ENCODE data around the gene LRP8. TPM values are rescaled to one million over a fixed set of nuclear protein-coding genes. Genes with fewer than 3 reads are reported as not detected.

LRP8 gene
- total and polyA plus RNA-seq, 12 donors: 0.37 to 4.7 (median 2.2) TPM

DNA sequence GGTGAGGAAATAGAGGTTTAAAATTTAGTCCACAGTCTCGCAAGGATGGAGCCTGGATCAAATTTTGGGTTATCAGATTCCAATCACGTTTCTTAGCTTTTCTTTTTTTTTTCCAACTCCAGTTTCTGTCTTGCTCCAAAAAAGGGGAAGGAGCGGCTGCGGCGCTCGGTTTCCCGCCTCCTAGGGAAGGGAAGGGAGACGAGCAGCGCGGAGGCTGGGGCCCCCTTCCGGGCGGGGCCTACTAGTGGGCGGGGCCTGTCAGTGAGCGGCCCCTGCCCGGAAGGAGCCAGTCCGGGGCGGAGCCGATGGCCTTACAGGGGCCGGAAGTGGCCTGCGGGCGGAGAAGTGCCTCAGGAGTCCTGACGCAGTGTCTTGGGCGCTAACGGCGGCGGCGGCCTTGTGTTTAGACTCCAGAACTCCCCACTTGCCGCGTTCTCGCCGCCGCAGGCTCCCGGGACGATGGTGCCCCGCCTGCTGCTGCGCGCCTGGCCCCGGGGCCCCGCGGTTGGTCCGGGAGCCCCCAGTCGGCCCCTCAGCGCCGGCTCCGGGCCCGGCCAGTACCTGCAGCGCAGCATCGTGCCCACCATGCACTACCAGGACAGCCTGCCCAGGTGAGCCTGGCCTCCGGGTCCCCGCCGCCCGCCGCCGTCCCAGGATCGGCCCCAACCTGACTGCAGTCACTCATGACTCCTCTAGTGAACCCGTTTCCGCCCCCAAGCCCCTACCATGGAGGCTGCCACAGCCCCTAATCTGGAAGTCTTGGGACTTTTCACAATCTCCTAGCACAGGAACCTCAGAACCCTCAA lies 131.2 kb downstream of the LRP8 start, which contains the start of gene CPT2:
TSS of gene CPT2 (plus strand) at position 340 of the 806 bp plus-strand sequence. CDS start at position 460, 120 bp downstream.
- Histone ChIP-seq H3K27ac (peak within 1 kb of the TSS; percentile 86 to 99 (median 98)), H3K27me3 (no peaks in the 10 kb centered on the region), H3K9me3 (no peaks in the 10 kb centered on the region), H3K36me3 (peaks cover 0 to 15% (median 6%) of the 10 kb centered on the region in 9 donors), H3K4me3 (peak within 1 kb of the TSS; percentile 64 to 95 (median 88)), H3K4me1 (peaks cover 3 to 41% (median 34%) of the 10 kb centered on the region in 9 donors)
- peak; percentile 93 to 96 for DNase-seq
- WGBS, 2 donors: 1% methylated on average over 55 to 57 of the region's 57 CpGs
- TF ChIP-seq, protein P1, sequence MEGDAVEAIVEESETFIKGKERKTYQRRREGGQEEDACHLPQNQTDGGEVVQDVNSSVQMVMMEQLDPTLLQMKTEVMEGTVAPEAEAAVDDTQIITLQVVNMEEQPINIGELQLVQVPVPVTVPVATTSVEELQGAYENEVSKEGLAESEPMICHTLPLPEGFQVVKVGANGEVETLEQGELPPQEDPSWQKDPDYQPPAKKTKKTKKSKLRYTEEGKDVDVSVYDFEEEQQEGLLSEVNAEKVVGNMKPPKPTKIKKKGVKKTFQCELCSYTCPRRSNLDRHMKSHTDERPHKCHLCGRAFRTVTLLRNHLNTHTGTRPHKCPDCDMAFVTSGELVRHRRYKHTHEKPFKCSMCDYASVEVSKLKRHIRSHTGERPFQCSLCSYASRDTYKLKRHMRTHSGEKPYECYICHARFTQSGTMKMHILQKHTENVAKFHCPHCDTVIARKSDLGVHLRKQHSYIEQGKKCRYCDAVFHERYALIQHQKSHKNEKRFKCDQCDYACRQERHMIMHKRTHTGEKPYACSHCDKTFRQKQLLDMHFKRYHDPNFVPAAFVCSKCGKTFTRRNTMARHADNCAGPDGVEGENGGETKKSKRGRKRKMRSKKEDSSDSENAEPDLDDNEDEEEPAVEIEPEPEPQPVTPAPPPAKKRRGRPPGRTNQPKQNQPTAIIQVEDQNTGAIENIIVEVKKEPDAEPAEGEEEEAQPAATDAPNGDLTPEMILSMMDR (IDR thresholded peaks at IDR 0.05): peak in 3 of 9 donors; percentile 16 to 35 (median 27)
- intact Hi-C loops (cut with DNase I): loop anchor here in 4 of 10 donors (1.0 to 10.0 kb wide), 5 partner anchors 24 to 502 kb away; partner anchors contain the start of genes COA7 (in 2 of the 4), CZIB (in 2 of the 4) and MAGOH (in 1 of the 4)
- ATAC-seq: peak; percentile 97 to 99 (median 98)

DNA sequence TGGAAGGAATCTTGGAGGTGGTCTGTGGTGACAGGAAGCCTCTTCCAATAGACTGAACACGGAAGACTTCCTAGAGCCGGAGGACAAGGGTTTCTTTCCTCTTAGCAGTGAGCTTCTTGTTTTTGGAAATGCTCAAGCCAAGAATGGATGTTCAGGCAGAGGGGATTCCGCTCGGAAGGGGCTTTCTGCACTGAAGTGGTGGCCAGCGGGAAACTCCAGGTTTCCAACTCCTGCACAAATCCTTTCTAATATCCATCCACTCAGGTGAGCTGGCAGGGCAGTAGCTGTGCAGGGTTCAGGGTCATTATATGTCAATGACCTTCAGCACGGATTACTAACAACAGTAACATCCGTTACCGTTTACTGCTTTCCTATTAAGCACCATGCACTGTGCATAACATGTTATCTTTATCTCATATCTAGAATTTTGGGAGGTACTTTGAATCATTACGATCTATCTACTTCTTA lies 131.8 kb downstream of the LRP8 start:
- 39% methylated on average over 9 of the region's 9 CpGs for WGBS, 2 donors
- H3K27ac ChIP-seq: peak overlapping the region; percentile 86 to 99 (median 98)
- intact Hi-C loops (cut with DNase I): loop anchor here in 3 of 10 donors (2.0 to 10.0 kb wide), 4 partner anchors 25 to 501 kb away; partner anchors contain the start of genes COA7 (in 2 of the 3), CZIB (in 1 of the 3) and MAGOH (in 1 of the 3)
- H3K4me1 ChIP-seq: peaks cover 3 to 41% (median 34%) of the 10 kb centered on the region in 9 donors
- H3K27me3 ChIP-seq: no peaks in the 10 kb centered on the region
- H3K36me3 ChIP-seq: peaks cover 0 to 8% (median 2%) of the 10 kb centered on the region in 9 donors
- TF ChIP-seq, protein P1 (IDR thresholded peaks at IDR 0.05): no peak
- no peaks in the 10 kb centered on the region for H3K9me3 ChIP-seq
- peak overlapping the region; percentile 64 to 95 (median 88) for H3K4me3 ChIP-seq
- DNase-seq (no peak), ATAC-seq (peak in 6 of 8 donors; percentile 5 to 40 (median 24))

DNA sequence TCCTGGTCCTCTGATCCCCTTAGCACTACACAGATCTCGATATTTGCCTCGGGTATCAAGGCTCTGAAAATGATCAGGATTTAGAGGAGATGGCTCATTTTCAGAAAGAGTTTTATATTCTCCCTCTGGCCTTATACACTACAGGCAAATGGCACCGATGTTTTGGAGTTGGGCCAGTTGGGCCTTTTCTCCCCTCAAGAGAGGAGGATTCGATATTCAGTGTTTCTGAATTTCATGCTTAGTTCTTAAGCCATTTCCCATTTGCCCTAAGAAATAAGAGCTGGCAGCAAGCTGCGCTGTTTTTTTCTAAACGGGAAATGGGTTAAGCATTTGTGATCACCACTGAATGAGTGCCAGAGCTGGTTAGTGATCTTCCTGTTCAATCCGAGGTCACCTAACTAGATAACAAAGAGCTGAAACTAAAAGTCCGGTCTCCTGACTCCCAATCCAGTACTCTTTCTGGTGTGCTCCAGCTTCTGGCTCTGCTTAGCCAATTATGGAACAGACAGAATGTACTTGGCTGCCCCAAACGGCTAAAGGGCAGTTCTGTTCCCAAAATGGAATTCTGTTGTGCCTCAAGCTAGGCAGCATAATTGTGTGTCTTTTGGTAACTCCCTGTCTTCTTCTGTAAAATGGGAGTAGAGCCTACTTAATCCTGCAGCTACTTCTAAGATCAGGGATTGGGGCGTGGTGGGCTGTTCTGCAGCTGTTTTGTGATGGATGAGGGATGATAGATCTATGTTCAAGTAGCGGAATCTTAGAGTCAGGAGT lies 132.4 kb downstream of the LRP8 start:
- Histone ChIP-seq H3K4me1 (peaks cover 3 to 41% (median 34%) of the 10 kb centered on the region in 9 donors), H3K27me3 (no peaks in the 10 kb centered on the region), H3K27ac (peak overlapping the region in 9 of 10 donors; percentile 94 to 99 (median 99)), H3K9me3 (no peaks in the 10 kb centered on the region), H3K4me3 (peak overlapping the region in 1 of 10 donors; percentile 95), H3K36me3 (peaks cover 0 to 2% (median 0%) of the 10 kb centered on the region in 9 donors)
- intact Hi-C loops (cut with DNase I): loop anchor here in 3 of 10 donors (2.0 to 10.0 kb wide), 4 partner anchors 25 to 501 kb away; partner anchors contain the start of genes COA7 (in 2 of the 3), CZIB (in 1 of the 3) and MAGOH (in 1 of the 3)
- ATAC-seq: peak in 1 of 8 donors; percentile 25
- 73 to 85% methylated on average over 11 of the region's 11 CpGs for WGBS, 2 donors
- no peak for DNase-seq
- TF ChIP-seq, protein P1 (IDR thresholded peaks at IDR 0.05): no peak

Other genes starting within 250 kb of the LRP8 start
- gene SLC1A7, start 185.4 kb downstream of the LRP8 start, total RNA-seq: 1 to 10 TPM in 1 of 10 donors, under 1 TPM in 9; 0.12 to 2.0 (median 0.42) TPM
- under 1 TPM; 0.04 to 0.66 TPM for gene SLC1A7, start 185.4 kb downstream of the LRP8 start, polyA plus RNA-seq
- 10 to 100 TPM; 29.3 to 48.7 (median 37.5) TPM for gene CPT2, start 131.2 kb downstream of the LRP8 start, total RNA-seq
- gene CPT2, start 131.2 kb downstream of the LRP8 start, polyA plus RNA-seq: 10 to 100 TPM; 10.3 to 12.2 TPM
- 10 to 100 TPM; 41.8 to 54.6 (median 48.4) TPM for gene CZIB, start 107.4 kb downstream of the LRP8 start, total RNA-seq
- 10 to 100 TPM; 62.9 to 97.3 TPM for gene CZIB, start 107.4 kb downstream of the LRP8 start, polyA plus RNA-seq
- 10 to 100 TPM; 17.3 to 31.5 (median 22.6) TPM for gene MAGOH, start 89.6 kb downstream of the LRP8 start, total RNA-seq
- 10 to 100 TPM; 61.1 to 67.3 TPM for gene MAGOH, start 89.6 kb downstream of the LRP8 start, polyA plus RNA-seq
- not detected for gene DMRTB1, start 131.3 kb upstream of the LRP8 start, total RNA-seq
- gene DMRTB1, start 131.3 kb upstream of the LRP8 start, polyA plus RNA-seq: not detected

All from heart right ventricle (tissue), 16 donors.